B cell (primary cell): ENCODE results near the gene PELI2. TPM values are rescaled to one million over a fixed set of nuclear protein-coding genes. Genes with fewer than 3 reads are reported as not detected.

Experiments used
- ATAC-seq: fragments of 200-7000 bp; cut with Tn5 transposase; one replicate; pipeline ENCODE4 v1.10.0; 2021; ENCODE audit warnings: low read depth, mild to moderate bottlenecking, moderate number of reproducible peaks, moderate library complexity
- CTCF ChIA-PET: fragments of 350-600 bp; sonication (Branson Sonifier 250); formaldehyde crosslinking; loops from one replicate; lab custom pipeline; 2021; ENCODE audit warnings: antibody characterized with exemption, inconsistent platforms; lab: Charles Lee
- POLR2A ChIA-PET: fragments of 350-600 bp; sonication (Branson Sonifier 250); formaldehyde crosslinking; loops from one replicate; lab custom pipeline; 2021; ENCODE audit warnings: antibody characterized with exemption; lab: Charles Lee
- DNase-seq: peaks from one replicate; pipeline ENCODE4 v3.0.0; 2013
- H2AFZ ChIP-seq: 2 replicates; pipeline ENCODE4 v1.6.1; 2012; ENCODE audit warnings: mild to moderate bottlenecking, low read depth, low read length; ENCODE audit not compliant: insufficient read depth, poor library complexity, severe bottlenecking
- H3K27ac ChIP-seq, 2 donors: 1 replicate in 1 of 2; 2 replicates in 1 of 2; pipeline ENCODE4 v1.5.1; 2012 to 2013; ENCODE audit warnings: low read length in 2 of 2, mild to moderate bottlenecking in 2 of 2, moderate library complexity in 1 of 2
- H3K27me3 ChIP-seq, 4 experiments: fragments of 200-600 bp in 1 of 4; sonication (generic) in 1 of 4; replicated peaks in 1 of 4; 1 replicate in 2 of 4; 2 replicates in 2 of 4; pipeline versions ENCODE4 v1.6.1 to v1.7.0; 2013 to 2016; ENCODE audit warnings: low read length in 3 of 4, mild to moderate bottlenecking in 2 of 4, mixed read lengths in 1 of 4, moderate library complexity in 1 of 4; ENCODE audit not compliant: insufficient read depth in 4 of 4, control insufficient read depth in 3 of 4; ENCODE audit errors: control extremely low read depth in 1 of 4
- H3K36me3 ChIP-seq, 2 experiments: replicated peaks in 1 of 2; 1 replicate in 1 of 2; 2 replicates in 1 of 2; pipeline versions ENCODE4 v1.6.1 to v1.7.1; 2013; ENCODE audit warnings: low read length in 1 of 2; ENCODE audit not compliant: insufficient read depth in 2 of 2, control insufficient read depth in 1 of 2; ENCODE audit errors: control extremely low read depth in 1 of 2, extremely low read depth in 1 of 2
- H3K4me1 ChIP-seq, 2 donors: fragments of 200-600 bp in 1 of 2; sonication (generic) in 1 of 2; 1 replicate in 1 of 2; 2 replicates in 1 of 2; pipeline versions ENCODE4 v1.5.1 to v1.6.1; 2013 to 2017; ENCODE audit warnings: low read length in 2 of 2; ENCODE audit not compliant: control insufficient read depth in 2 of 2, insufficient read depth in 2 of 2
- H3K4me2 ChIP-seq: replicated peaks from 2 replicates; pipeline ENCODE3; 2012; ENCODE audit warnings: mild to moderate bottlenecking, low read depth, low read length; ENCODE audit not compliant: poor library complexity, severe bottlenecking
- H3K4me3 ChIP-seq, 5 experiments: fragments of 200-600 bp in 1 of 5; sonication (generic) in 1 of 5; 1 replicate in 3 of 5; 2 replicates in 2 of 5; pipeline versions ENCODE4 v1.5.1 to v1.7.0; 2011 to 2016; ENCODE audit warnings: low read length in 4 of 5, mild to moderate bottlenecking in 4 of 5, low read depth in 2 of 5, control low read depth in 1 of 5, moderate library complexity in 1 of 5; ENCODE audit not compliant: insufficient read depth in 1 of 5; ENCODE audit errors: control extremely low read depth in 1 of 5, extremely low read depth in 1 of 5
- H3K79me2 ChIP-seq: fragments of 200-600 bp; sonication (generic); one replicate; pipeline ENCODE4 v1.6.0; 2016; ENCODE audit warnings: low read length; ENCODE audit not compliant: control insufficient read depth, insufficient read depth
- H3K9ac ChIP-seq: fragments of 200-600 bp; sonication (generic); 2 replicates; pipeline ENCODE4 v1.6.1; 2017; ENCODE audit warnings: mild to moderate bottlenecking, low read length, moderate library complexity
- H3K9me3 ChIP-seq, 3 donors: one replicate each; pipeline versions ENCODE4 v1.6.1 to v1.7.1; 2013; ENCODE audit warnings: low read length in 2 of 3; ENCODE audit not compliant: control insufficient read depth in 2 of 3, insufficient read depth in 1 of 3; ENCODE audit errors: control extremely low read depth in 1 of 3
- H4K20me1 ChIP-seq: 2 replicates; pipeline ENCODE4 v1.6.0; 2012; ENCODE audit warnings: mild to moderate bottlenecking, low read length; ENCODE audit not compliant: insufficient read depth, control insufficient read depth, poor library complexity, severe bottlenecking
- H3K27ac Mint-ChIP-seq: one replicate; pipeline ENCODE4 v1.8.0; 2021; ENCODE audit warnings: mixed read lengths
- H3K27me3 Mint-ChIP-seq: one replicate; pipeline ENCODE4 v1.8.0; 2021; ENCODE audit warnings: mixed read lengths
- H3K4me1 Mint-ChIP-seq: one replicate; pipeline ENCODE4 v1.8.0; 2021; ENCODE audit warnings: mixed read lengths
- H3K4me3 Mint-ChIP-seq: one replicate; pipeline ENCODE4 v1.8.0; 2021; ENCODE audit warnings: mixed read lengths
- H3K9me3 Mint-ChIP-seq: one replicate; pipeline ENCODE4 v1.8.0; 2022; ENCODE audit warnings: mixed read lengths; ENCODE audit not compliant: insufficient read depth
- EZH2 ChIP-seq: IDR thresholded peaks from 2 replicates; pipeline ENCODE4 v1.6.1; 2012; ENCODE audit warnings: borderline replicate concordance, low read depth, mild to moderate bottlenecking, moderate library complexity, low read length; ENCODE audit not compliant: insufficient read depth, poor library complexity, severe bottlenecking
- WGBS: methylation state at CpG from one replicate; pipeline ENCODE4 v1.1.5; 2013; ENCODE audit warnings: missing lambda C conversion rate; ENCODE audit not compliant: insufficient coverage; 5-methylcytosine and 5-hydroxymethylcytosine counted together
- intact Hi-C: fragments of 100-400 bp; cut with micrococcal nuclease; formaldehyde crosslinking; loops from one replicate; pipeline ENCODE4 v1.10.0; 2022
- polyA plus RNA-seq: library from polyadenylated mRNA; depleted of rRNA; stranded (reverse); fragments of >200 nt; gene quantifications from 2 replicates; pipeline ENCODE4 v1.2.3, GENCODE V29; 2012
- total RNA-seq, 2 donors: library from RNA; stranded (reverse); fragments of 120-200 nt in 1 of 2; gene quantifications; 1 replicate in 1 of 2; 2 replicates in 1 of 2; pipeline versions ENCODE4 v1.2.3 to v1.2.4, GENCODE V29; 2013 to 2022
- TF ChIP-seq, protein P1 (sequence below): fragments of 200-600 bp; IDR thresholded peaks from one replicate; pipeline ENCODE4 v1.8.0; 2022; ENCODE audit warnings: antibody characterized with exemption, mild to moderate bottlenecking

PELI2 gene
- total and polyA plus RNA-seq, 2 donors (not counting 1 experiment from before 2014, with no cell fraction given), result 5.7 to 13.4 TPM

GRCh38 chr14:56331592-56332216 is 213.5 kb downstream of the PELI2 start:
- Histone ChIP-seq H3K4me1 (no peaks in the 10 kb centered on the region), H3K4me2 (no peak overlapping the region), H3K4me3 (no peak overlapping the region), H3K9ac (no peak overlapping the region), H3K27me3 (no peaks in the 10 kb centered on the region), H2AFZ (no peak overlapping the region), H3K79me2 (no peaks in the 10 kb centered on the region), H3K27ac (no peak overlapping the region), H4K20me1 (no peaks in the 10 kb centered on the region), H3K36me3 (no peaks in the 10 kb centered on the region), H3K9me3 (no peaks in the 10 kb centered on the region)
- Mint-ChIP-seq H3K9me3 (no peaks in the 10 kb centered on the region), H3K4me1 (no peaks in the 10 kb centered on the region), H3K4me3 (no peak overlapping the region), H3K27ac (no peak overlapping the region), H3K27me3 (no peaks in the 10 kb centered on the region)
- TF ChIP-seq, protein P1, sequence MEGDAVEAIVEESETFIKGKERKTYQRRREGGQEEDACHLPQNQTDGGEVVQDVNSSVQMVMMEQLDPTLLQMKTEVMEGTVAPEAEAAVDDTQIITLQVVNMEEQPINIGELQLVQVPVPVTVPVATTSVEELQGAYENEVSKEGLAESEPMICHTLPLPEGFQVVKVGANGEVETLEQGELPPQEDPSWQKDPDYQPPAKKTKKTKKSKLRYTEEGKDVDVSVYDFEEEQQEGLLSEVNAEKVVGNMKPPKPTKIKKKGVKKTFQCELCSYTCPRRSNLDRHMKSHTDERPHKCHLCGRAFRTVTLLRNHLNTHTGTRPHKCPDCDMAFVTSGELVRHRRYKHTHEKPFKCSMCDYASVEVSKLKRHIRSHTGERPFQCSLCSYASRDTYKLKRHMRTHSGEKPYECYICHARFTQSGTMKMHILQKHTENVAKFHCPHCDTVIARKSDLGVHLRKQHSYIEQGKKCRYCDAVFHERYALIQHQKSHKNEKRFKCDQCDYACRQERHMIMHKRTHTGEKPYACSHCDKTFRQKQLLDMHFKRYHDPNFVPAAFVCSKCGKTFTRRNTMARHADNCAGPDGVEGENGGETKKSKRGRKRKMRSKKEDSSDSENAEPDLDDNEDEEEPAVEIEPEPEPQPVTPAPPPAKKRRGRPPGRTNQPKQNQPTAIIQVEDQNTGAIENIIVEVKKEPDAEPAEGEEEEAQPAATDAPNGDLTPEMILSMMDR, result no peak
- no peak for TF ChIP-seq EZH2
- ChIA-PET POLR2A (no interaction called here), CTCF (no interaction called here)
- intact Hi-C loops, result no loop called here
- ATAC-seq, result no peak
- WGBS, result 86% methylated on average over 4 of the region's 7 CpGs
- DNase-seq, result no peak

GRCh38 chr14:56333359-56334292 is 215.4 kb downstream of the PELI2 start:
- 0% methylated on average over 1 of the region's 9 CpGs for WGBS
- no peaks in the 10 kb centered on the region for H3K27me3 ChIP-seq
- no peak for TF ChIP-seq EZH2
- TF ChIP-seq, protein P1, result no peak
- no peaks in the 10 kb centered on the region for H3K79me2 ChIP-seq
- ChIA-PET CTCF (interaction anchor here (0.6 to 1.1 kb wide), 3 partner anchors 601 to 891 kb away, joined by 3 to 4 read pairs (median 3); no protein-coding TSS in a partner anchor), POLR2A (no interaction called here)
- no peak overlapping the region for H3K27ac ChIP-seq
- H3K4me3 Mint-ChIP-seq, result no peak overlapping the region
- H2AFZ ChIP-seq, result no peak overlapping the region
- H3K4me1 Mint-ChIP-seq, result no peaks in the 10 kb centered on the region
- no peak overlapping the region for H3K4me3 ChIP-seq
- DNase-seq, result no peak
- no peaks in the 10 kb centered on the region for H3K27me3 Mint-ChIP-seq
- no peaks in the 10 kb centered on the region for H3K4me1 ChIP-seq
- H3K9me3 Mint-ChIP-seq, result no peaks in the 10 kb centered on the region
- no peak overlapping the region for H3K4me2 ChIP-seq
- H3K9ac ChIP-seq, result no peak overlapping the region
- no peak for ATAC-seq
- intact Hi-C loops, result no loop called here
- H4K20me1 ChIP-seq, result no peaks in the 10 kb centered on the region
- H3K36me3 ChIP-seq, result no peaks in the 10 kb centered on the region
- no peak overlapping the region for H3K27ac Mint-ChIP-seq
- no peaks in the 10 kb centered on the region for H3K9me3 ChIP-seq
